Measurements from ENCODE around the gene OBSCN.

OBSCN gene

DNA sequence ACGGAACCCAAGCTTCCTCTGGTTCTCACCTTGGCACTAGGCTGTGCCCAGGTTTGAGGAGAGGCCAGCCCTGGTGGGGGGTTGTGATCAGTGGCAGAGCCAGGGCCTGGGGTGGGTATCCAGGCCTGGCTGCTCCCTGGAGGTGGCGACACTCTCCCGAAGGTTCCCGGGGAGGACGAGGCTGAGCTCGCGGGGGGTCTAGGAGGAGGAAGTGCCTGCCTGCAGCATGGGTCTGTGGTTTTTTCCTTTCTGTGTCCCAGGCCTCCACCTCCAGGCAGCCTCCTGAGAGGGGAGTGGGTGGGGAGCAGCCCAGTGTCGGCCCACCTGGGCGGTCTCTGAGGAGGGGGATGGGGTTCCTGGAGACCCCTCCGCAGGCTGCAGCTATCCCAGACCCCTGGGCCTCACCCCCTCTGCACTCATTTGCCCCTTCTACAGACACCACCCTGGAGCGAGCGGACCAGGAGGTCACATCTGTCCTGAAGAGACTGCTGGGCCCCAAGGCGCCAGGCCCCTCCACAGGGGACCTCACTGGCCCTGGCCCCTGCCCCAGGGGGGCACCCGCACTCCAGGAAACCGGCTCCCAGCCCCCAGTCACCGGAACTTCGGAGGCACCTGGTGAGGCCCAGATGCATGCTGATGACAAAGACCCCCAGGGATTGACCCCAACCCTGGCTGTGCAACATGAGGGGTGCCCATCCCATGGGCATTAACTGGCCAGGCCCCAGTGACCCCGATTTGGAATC lies 154.5 kb downstream of the OBSCN start:
- no peak for DNase-seq

- DNase-seq: no peak
These were observed 155.1 kb downstream of the OBSCN start for GRCh38 chr1:228362884-228363450.

- DNase-seq: no peak
These were observed 155.8 kb downstream of the OBSCN start for GRCh38 chr1:228363686-228364067.

DNA sequence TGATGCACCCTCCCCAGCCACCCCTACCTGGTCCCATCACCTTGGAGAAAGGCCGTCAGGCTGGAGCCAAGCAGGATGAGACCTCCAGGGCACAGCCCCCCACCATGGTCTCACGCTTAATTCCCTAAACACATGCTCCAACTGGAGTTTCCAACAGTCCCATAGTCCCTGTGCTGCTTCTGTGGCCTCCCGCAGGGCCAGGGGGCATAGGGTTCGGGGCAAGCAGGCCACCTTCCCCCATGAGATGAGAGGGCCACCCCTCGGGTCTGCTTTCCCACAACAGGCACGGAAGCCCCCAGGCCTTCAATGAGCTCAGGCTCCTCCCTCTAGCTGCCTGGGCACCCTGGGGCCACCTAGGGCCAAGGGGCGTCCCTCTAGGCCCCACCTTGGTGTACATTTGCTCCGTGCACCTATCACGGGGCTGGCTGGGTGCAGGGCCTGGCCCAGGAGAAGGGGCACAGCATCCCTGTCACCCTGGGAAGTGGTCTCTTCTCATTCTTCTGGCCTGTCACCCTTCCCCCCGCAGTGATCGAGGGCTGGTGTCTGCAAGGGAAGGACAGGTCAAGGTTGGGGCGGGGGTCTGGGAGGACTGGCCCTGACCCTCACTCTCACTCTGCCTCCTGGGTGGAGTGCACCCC lies 156.3 kb downstream of the OBSCN start:
- no peak for DNase-seq

- DNase-seq: no peak
These were observed 156.9 kb downstream of the OBSCN start for GRCh38 chr1:228364706-228365213.

DNA sequence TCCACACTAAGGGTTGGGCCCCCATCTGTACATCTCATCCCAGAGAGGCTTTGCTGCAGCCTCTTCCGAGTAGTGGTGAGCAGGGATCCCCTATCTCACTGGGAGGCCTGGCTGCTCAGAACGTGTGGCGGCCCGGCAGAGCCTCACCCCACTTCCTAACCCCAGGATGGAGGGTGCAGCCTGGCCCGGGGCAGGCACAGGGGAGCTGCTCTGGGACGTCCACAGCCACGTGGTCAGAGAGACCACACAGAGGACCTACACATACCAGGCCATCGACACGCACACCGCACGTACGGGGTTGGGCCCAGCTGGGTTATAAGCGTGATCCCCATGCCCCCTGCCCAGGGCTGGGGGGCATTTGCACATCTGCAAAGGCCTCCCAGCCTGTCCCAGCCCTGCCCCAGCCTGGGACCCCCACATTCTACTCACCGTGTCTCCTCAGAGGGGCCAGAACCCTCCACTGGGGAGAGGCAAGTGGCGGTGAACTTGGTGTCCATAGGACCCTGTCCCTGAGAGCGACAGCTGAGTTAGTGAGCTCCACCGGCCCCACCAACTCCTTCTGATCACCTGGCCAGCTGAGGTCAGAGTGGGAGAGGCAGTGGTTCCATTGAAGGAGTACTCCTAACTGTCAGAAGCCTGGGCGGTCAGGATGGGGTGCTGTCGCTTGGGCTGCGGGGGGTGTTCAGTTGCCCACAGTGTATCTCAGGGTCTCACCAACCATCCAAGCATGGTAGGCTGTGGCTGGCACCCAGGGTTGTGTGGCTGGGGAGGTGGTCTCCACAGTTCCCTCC lies 157.6 kb downstream of the OBSCN start:
- DNase-seq: no peak

DNA sequence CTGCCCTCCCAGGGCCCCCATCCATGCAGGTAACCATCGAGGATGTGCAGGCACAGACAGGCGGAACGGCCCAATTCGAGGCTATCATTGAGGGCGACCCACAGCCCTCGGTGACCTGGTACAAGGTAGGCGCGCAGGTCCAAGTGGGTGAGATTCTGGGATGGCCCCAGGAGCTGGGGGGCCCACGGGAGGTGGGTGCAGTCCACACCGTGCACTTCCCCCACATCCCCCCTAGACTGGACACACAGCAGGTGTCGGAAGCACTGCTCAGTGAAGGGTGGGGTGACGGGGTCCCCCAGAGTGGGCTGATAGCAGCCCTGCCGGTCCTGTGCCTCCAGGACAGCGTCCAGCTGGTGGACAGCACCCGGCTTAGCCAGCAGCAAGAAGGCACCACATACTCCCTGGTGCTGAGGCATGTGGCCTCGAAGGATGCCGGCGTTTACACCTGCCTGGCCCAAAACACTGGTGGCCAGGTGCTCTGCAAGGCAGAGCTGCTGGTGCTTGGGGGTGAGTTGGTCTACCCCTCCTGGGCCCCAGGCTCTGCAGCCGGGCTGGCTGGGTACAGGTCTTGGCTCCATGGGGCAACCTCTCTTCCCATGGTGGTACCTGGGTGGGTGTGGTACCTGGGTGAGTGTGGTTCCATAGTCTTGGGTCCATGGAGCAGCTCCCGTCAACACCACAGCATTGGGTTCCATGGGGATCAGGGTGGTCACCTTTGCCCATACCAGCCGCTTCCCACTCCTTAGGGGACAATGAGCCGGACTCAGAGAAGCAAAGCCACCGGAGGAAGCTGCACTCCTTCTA lies 158.4 kb downstream of the OBSCN start:
- DNase-seq: no peak

GRCh38 chr1:228366866-228367741 lies 159.3 kb downstream of the OBSCN start:
- no peak for DNase-seq

GRCh38 chr1:228367798-228368791 lies 160.3 kb downstream of the OBSCN start:
- no peak for DNase-seq

DNA sequence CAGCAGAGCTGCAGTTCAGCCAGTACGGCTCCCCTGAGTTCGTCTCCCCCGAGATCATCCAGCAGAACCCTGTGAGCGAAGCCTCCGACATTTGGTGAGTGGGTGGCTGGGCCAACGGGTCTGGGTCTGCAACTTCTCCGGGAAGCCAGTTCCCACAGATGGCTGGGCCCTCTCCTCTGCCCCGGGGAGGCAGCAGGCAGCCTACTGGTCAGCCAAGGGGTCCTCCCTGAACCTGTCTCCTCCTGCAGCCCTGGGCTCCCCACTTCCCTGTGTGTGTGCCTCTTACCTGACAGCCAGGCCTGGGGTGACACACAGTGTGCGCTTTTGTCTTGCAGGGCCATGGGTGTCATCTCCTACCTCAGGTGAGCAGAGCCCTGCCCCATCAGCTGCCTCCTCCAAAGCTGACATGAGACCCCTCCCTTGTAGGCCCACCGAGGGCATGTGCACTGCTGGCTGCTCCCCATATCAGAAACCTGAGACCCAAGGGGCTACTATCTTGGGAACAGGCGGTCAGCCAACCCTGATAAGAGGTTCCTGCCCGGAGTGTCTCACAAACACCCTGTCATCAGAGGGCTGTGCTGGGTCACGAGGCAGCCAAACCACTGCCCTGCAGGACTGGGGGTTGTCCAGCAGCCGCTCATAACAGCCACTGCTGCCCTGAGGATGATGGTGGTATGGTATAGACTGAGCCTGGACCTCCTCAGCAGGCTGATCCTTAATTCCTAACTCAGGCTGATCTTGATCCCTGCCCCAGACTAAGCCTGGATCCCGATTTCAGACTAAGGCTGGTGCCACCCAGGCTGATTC lies 161.2 kb downstream of the OBSCN start:
- no peak for DNase-seq

DNA sequence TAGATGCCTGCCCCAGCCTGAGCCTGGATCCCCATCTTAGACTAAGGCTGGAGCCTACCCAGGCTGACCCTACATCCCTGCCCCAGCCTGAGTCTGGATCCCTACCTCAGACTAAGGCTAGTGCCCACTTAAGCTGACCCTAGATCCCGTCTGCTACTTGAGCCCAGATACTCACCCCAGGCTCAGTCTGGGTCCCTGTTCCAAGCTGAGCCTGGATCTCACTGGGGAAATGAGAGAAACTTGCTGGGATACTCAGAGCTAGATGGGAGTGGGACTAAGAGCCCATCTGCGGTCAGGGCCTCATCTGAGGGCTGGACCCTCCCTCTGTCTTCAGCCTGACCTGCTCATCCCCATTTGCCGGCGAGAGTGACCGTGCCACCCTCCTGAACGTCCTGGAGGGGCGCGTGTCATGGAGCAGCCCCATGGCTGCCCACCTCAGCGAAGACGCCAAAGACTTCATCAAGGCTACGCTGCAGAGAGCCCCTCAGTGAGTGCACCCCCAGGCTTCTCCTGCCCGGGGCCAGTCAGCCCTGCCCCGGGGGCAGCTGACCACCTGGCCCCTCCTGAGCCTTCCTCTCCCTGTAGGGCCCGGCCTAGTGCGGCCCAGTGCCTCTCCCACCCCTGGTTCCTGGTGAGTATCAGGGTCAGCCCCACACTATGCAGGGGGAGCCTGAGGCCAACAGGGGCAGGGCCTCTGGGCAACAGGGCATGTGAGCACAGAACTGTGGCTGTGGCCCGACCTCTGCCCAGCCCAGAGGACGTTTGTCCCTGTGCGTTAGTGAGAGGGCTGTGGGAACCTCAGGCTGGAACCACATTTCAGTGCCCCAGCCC lies 162.0 kb downstream of the OBSCN start:
- no peak for DNase-seq

DNA sequence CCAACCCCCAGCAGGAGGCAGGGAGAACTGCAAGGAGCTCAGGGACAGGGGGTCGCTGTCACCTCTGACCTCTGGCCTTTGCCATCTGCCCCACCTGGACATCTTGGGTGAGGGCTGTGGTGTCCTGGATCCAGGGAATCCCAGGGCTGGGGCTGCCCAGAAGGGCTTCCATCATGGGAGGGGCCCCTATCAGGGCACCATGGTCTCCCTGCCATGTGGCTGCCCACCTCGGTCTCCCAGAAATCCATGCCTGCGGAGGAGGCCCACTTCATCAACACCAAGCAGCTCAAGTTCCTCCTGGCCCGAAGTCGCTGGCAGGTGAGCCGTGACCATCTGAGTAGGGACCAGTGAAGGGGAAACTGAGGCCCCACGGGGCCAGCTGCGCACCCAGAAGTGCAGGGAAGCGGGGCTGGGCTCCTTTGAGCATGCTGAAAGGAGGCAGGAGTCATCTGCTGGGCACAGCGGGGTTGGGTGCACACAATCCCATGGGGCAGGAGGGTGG lies 162.6 kb downstream of the OBSCN start:
- no peak for DNase-seq

- DNase-seq: no peak
These were observed 163.3 kb downstream of the OBSCN start for GRCh38 chr1:228370941-228371740.

DNA sequence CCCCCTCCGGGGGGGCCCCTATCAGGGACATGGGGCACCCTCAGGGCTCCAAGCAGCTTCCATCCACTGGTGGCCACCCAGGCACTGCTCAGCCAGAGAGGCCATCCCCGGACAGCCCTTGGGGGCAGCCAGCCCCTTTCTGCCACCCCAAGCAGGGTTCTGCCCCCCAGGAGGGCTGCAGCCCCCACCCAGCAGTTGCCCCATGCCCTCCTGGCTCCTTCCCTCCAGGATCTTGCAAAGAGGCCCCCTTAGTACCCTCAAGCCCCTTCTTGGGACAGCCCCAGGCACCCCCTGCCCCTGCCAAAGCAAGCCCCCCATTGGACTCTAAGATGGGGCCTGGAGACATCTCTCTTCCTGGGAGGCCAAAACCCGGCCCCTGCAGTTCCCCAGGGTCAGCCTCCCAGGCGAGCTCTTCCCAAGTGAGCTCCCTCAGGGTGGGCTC lies 163.9 kb downstream of the OBSCN start:
- DNase-seq: no peak

GRCh38 chr1:228372183-228373003 lies 164.5 kb downstream of the OBSCN start:
- no peak for DNase-seq

DNA sequence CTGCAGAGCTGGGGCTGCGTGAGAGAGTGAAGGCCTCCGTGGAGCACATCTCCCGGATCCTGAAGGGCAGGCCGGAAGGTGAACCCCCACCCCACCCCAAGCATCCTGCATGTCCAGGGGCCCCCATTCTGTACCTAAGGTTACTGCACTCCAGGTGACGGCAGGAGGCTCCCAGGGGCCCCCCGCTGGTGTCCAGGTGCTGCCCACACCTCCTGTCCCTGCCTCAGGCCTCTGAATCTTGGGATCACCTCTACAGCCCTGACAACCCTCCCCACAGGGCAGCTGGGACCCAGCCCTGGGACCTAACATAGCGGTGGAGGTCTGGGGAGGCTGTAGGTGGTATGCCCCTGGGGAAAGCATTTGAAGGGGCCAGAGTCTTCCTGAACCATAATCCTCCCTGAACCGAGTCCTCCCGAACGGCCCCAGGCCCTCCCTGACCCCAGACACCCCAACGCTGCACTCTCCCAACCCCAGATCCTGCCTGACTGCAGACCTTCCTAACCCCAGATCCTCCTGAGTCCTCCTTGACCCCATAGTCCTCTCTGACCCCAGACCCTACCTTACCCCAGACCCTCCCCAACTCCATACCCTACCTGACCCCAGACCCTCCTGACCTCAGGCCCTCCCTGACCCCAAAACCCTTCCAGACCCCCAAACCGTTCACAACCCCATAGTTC lies 165.3 kb downstream of the OBSCN start:
- DNase-seq: no peak

Data from retina (tissue), 1 donor.